GM04504 (cell line): ENCODE measurements around the gene KLHL11.

Source experiments
- DNase-seq: peaks from one replicate; pipeline ENCODE4 v3.0.0-alpha.2; 2012; ENCODE audit warnings: low read depth

Gene KLHL11

DNA sequence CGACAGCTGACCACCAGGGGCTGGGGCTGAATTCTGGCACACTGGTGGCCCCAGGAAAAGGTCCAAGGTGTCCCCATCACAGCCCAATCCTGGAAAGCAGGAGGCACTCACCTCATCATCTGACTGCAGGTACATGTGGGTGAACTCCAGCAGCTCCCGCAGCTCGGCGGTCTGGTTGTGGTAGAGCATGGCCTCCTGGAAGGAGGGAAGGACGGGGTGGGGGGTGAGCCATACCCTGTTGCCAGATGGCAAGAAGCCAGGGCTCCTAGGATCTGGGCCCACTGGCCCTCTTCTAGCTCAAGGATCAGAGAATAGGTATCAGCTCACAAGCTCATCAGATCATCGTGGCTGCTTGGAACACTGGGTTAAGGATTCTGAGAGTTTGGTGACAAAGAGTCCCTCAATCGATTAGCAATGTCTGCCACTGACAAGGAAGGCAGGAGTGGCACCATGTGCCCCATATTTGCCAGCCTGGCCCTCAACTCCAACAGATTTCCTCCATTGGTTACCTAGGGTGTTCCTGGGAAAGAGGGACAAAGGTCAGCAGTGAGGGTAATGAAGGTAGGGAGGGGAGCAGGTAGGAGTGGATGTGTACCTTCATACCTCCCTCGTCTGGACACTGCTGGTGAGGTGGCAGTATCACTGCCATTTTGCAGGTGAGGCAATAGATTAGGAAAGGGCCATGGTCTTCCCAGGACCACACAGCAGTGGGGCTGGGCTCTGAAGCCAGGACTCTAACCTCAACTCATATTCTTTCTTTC is 58.4 kb downstream of the KLHL11 start:
- no peak for DNase-seq
